Brain microvascular endothelial cell (primary cell): Measurements from ENCODE around the gene CFAP91.

Experiments
- DNase-seq: peaks from one replicate; pipeline ENCODE4 v3.0.0-alpha.2; 2020
- H3K27ac ChIP-seq: fragments of 250-450 bp; sonication (Bioruptor Pico); 2 replicates; pipeline ENCODE4 v1.5.1; 2020; ENCODE audit warnings: mild to moderate bottlenecking, moderate library complexity
- H3K27me3 ChIP-seq: fragments of 250-450 bp; sonication (Bioruptor Pico); replicated peaks from 2 replicates; pipeline ENCODE4 v1.5.1; 2020; ENCODE audit warnings: mild to moderate bottlenecking
- H3K36me3 ChIP-seq: fragments of 250-450 bp; sonication (Bioruptor Pico); replicated peaks from 2 replicates; pipeline ENCODE4 v1.5.1; 2020; ENCODE audit warnings: mild to moderate bottlenecking
- H3K4me3 ChIP-seq: 2 replicates; pipeline ENCODE4 v1.5.1; 2011; ENCODE audit warnings: low read depth, mild to moderate bottlenecking, control low read depth, low read length, moderate library complexity
- in situ Hi-C: cut with HindIII; loops from 2 replicates; pipeline ENCODE4 v1.10.0; 2017; ENCODE audit warnings: low sequenced_read_pairs, low pct_ligation_motif_present
- TF ChIP-seq, protein P1 (sequence below): IDR thresholded peaks from 2 replicates; pipeline ENCODE4 v1.5.1; 2011; ENCODE audit warnings: low read depth, mild to moderate bottlenecking, moderate library complexity, low read length, control low read depth, inconsistent platforms; ENCODE audit errors: missing control alignments

Gene CFAP91

DNA sequence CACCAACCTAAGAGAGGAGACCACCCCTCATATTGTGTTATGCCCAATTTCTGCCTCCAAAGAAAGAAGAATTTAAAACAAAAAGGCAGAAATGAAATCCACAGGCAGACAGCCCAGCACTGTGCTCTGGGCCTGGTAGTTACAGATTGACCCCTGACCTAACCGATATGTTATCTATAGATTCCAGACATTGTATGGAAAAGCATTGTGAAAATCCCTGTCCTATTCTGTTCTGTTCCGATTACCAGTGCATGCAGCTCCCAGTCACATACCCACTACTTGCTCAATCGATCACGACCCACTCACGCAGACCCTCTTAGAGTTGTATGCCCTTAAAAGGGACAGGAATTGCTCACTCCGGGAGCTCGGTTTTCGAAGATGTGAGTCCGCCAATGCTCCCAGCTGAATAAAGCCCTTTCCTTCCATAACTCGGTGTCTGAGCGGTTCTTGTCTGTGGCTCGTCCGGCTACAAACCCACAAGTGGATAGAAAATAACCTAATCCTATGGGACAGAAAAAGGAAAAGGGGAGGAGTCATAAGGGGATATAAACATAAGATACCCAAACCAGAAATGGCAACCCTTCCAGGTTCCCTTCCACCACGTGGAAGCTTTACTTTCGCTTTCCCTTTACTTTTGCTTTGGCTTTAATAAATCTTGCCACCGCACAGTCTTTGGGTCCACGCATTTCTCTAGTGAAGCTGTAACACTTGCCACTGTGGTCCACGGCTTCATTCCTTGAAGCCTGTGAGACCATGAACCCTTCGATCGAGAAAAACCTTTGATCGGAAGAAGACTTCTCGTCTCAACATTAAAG, 1.7 kb upstream of the CFAP91 start:
- in situ Hi-C loops: no loop called here
- H3K36me3 ChIP-seq: no peaks in the 10 kb centered on the region
- H3K27ac ChIP-seq: no peak overlapping the region
- DNase-seq: no peak
- TF ChIP-seq, protein P1, sequence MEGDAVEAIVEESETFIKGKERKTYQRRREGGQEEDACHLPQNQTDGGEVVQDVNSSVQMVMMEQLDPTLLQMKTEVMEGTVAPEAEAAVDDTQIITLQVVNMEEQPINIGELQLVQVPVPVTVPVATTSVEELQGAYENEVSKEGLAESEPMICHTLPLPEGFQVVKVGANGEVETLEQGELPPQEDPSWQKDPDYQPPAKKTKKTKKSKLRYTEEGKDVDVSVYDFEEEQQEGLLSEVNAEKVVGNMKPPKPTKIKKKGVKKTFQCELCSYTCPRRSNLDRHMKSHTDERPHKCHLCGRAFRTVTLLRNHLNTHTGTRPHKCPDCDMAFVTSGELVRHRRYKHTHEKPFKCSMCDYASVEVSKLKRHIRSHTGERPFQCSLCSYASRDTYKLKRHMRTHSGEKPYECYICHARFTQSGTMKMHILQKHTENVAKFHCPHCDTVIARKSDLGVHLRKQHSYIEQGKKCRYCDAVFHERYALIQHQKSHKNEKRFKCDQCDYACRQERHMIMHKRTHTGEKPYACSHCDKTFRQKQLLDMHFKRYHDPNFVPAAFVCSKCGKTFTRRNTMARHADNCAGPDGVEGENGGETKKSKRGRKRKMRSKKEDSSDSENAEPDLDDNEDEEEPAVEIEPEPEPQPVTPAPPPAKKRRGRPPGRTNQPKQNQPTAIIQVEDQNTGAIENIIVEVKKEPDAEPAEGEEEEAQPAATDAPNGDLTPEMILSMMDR: no peak
- no peak overlapping the region for H3K4me3 ChIP-seq
- H3K27me3 ChIP-seq: no peaks in the 10 kb centered on the region

DNA sequence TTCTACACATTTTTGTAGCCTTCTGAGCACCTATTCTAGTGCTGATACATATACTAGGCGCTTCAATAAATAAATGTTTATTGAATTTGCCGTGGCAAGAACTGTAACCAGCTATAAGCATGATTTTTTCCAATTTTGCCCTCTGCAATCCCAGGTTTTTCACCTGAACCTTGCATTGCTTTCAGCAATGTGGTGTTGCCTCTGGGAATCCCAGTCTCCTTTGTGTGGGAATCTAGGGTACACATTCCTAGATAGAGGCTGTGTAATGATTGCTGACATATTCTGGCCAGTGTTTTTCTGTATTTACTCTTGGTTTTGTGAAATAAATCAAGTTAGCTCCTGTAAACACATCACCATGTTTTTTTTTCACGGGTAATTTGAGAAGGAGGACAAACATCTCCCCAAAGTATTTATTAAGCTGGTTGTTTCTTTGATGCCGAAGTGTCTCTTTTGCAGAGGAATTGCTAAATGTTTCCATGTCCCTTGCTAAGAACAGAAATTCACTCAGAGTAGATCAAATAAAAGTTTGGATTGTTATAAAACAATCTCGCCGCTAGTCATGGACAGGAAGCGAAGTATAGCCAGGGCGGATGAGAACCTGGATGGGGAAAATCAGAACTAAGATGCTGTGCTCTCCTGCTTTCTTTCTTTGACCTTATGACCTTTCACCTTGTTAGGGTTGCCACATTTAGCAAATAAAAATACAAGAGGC, 1.2 kb downstream of the CFAP91 start:
- Histone ChIP-seq H3K27me3 (no peaks in the 10 kb centered on the region), H3K36me3 (no peaks in the 10 kb centered on the region), H3K4me3 (no peak overlapping the region), H3K27ac (no peak overlapping the region)
- in situ Hi-C loops: no loop called here
- DNase-seq: no peak
- TF ChIP-seq, protein P1: no peak

DNA sequence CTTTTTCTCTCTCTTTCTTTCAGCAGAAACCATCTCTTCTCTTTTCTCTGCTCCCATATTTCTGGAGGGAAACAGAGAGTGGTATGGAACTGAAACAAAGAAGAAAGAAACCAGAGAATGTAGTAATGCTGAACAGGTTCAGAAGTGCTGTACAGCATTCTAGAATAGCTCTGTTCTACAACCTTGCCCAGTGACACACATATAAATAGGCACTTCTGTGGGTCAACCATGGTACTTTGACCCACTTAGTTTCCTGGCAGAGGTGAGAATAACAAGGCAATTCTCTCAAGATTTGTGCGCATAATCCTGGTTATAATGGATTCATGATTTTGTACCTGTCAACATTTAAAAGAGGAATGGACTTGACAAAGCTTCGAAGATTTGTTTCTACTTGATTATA, 12.3 kb downstream of the CFAP91 start:
- TF ChIP-seq, protein P1: no peak
- no peak overlapping the region for H3K4me3 ChIP-seq
- H3K27ac ChIP-seq: no peak overlapping the region
- in situ Hi-C loops: no loop called here
- DNase-seq: no peak
- H3K27me3 ChIP-seq: no peaks in the 10 kb centered on the region
- H3K36me3 ChIP-seq: no peaks in the 10 kb centered on the region

DNA sequence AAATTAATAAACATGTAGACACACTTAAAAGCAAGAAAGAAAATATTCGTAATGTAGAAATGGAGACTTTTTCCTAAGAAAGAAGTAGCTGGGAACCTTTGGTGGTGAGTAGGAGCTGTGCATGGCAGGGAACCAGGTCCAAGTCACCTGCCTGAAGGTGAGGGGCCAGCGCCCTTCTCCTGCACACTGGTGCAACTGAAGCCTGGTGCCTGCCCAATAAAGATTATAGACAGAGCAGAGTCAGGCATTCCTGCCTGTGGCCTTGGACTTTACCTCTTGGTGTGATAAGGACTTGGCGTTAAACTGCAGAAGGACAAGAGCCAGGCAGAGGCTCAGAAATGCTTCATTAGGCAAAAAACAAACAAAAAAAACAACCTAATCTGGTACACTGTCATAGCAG, 14.2 kb downstream of the CFAP91 start:
- Histone ChIP-seq H3K4me3 (no peak overlapping the region), H3K27ac (no peak overlapping the region), H3K27me3 (no peaks in the 10 kb centered on the region), H3K36me3 (no peaks in the 10 kb centered on the region)
- DNase-seq: no peak
- TF ChIP-seq, protein P1: no peak
- in situ Hi-C loops: no loop called here

DNA sequence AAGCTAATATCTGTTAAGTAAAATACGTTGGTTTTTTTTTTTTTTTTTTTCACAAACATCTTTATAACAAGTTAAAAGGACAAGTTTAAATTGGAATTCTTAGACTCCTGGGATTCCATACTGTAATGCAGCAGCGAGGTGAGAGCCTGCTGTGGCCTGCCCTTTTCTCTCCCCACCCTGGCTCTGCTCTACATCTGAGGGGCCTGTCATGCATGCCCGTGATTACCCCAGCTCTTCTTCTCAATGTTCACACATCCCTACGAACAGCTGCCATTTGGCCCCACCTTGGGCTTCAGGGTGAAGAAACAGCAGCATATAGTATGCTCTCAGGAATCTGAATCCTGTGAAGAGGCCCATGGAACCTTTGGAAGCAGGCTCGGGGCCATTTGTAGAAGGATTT, 14.7 kb downstream of the CFAP91 start:
- no peaks in the 10 kb centered on the region for H3K36me3 ChIP-seq
- in situ Hi-C loops: no loop called here
- no peak for DNase-seq
- no peak overlapping the region for H3K27ac ChIP-seq
- H3K27me3 ChIP-seq: no peaks in the 10 kb centered on the region
- TF ChIP-seq, protein P1: no peak
- H3K4me3 ChIP-seq: no peak overlapping the region

DNA sequence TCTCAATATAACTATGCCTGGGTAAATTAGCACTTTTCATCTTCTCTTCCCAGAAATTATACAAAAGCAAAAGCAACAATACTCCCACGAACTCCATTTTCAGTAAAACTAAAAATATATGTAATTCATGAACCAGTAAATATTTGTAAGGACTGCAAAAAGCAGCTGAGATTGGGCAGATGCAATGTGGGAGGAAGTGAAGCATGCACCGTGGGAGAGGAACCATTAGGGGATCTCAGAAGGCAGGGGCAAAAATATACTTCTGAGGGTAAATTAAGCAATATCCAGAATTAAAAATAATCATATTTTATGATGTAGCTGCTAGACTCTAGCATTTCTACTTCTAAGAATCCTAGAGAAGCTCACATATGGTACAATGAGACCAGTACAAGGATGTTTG, 20.2 kb downstream of the CFAP91 start:
- in situ Hi-C loops: no loop called here
- TF ChIP-seq, protein P1: no peak
- Histone ChIP-seq H3K36me3 (no peaks in the 10 kb centered on the region), H3K4me3 (no peak overlapping the region), H3K27me3 (no peaks in the 10 kb centered on the region), H3K27ac (no peak overlapping the region)
- no peak for DNase-seq
